HG03378 (cell line): ENCODE data around the gene ESPNL.

ENCODE experiments used
- ATAC-seq: cut with Tn5 transposase; IDR thresholded peaks from one replicate; pipeline ENCODE4 v1.9.1; 2021; ENCODE audit warnings: mild to moderate bottlenecking, moderate library complexity; ENCODE audit not compliant: unreplicated experiment

Gene ESPNL

GRCh38 chr2:238140040-238140439 lies 39.9 kb downstream of the ESPNL start:
- no peak for ATAC-seq

- ATAC-seq = no peak
These were observed 40.8 kb downstream of the ESPNL start for GRCh38 chr2:238140721-238141540.

GRCh38 chr2:238141541-238142318 lies 41.6 kb downstream of the ESPNL start:
- no peak for ATAC-seq

DNA sequence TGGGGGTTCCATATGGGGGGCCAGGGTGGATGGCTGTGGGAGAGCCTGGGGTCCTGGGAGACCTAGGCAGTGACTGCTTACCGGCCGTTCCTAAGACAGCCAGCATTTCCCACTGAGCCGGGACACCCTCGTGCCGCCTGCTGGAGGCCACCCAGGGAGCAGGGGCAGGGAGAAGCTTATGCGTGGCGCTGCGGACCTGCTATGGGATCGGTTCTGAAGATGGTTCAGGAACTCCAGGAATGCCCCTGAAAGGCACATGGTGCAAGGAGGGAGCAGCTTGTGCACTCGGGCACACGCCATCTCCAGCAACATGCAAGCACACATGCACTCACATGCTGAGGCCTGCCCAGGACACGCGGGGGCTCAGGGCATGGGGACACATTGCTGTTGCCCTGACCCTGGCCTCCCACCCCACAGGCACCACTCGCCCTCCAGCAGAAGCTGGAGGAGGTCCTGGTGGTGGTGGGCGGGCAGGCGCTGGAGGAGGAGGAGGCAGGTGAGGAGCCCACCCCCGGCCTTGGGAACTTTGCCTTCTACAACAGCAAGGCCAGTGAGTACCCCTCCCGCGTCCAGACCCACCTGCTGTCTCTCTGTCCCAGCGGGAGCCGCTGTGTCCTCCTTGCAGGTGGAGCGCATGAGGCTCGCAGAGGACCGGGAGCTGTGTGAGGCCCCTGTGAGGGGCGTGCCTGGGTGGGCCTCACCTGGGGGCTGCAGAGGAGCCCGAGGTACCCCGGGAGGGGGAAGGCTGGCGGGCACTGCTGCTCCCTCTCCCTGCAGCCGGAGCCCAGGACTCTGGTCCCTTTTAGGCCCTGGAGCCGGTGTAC lies 42.5 kb downstream of the ESPNL start:
- ATAC-seq = no peak

DNA sequence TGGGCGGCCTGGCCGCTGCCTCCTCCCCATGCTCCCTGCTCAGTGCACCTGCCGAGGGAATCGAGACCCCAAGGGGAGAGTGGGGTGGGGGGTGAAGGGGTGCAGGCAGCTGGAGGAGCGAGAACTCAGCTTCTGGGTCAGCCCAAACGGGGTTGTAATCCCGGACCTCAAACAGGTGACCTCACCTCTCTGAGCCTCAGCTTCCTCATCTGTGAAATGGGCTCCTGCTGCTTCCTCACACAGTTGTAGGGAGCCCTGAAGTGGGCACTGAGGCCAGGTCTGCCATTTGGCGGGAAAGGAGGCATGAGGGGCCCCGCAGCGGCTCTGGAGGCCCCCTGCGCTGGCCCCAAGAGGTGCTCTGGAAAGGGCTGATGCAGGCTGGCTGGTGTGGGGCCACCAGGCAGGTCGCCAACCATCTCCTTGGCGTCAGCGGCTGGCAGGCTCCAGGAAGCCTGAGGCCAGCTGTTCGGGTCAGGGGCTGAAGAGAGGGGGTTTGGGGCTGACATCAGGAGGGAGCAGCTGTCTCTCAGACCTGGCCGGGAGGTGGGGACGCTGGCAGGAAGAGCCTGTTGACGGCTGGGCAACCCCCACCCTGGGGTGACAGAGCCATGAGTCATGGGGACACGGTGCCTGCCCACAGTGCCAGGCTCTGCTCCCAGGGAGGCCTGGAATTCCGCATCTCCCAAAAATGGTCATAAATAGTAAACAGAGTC lies 43.3 kb downstream of the ESPNL start:
- no peak for ATAC-seq

- no peak for ATAC-seq
These were observed 44.1 kb downstream of the ESPNL start for GRCh38 chr2:238144262-238144661.

- ATAC-seq = no peak
These were observed 44.9 kb downstream of the ESPNL start for GRCh38 chr2:238145046-238145445.

GRCh38 chr2:238145851-238146250 lies 45.7 kb downstream of the ESPNL start:
- no peak for ATAC-seq

- no peak for ATAC-seq
These were observed 46.9 kb downstream of the ESPNL start for GRCh38 chr2:238146884-238147544.

DNA sequence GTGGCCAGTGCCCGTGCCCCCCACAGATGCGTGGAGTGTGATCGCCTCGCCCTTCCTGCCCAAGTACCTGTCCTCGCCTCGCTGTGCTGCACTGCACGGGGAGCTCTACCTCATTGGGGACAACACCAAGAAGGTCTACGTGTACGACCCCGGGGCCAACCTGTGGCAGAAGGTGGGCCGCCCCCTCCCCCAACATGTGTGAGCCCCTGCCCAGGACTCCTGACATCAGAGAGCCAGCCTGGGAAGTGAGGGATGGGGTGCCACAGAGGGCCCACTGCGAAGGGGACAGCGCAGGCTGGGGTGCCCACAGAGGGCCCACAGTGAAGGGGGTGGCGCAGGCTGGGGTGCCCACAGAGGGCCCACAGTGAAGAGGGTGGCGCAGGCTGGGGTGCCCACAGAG lies 48.8 kb downstream of the ESPNL start:
- ATAC-seq = no peak

- no peak for ATAC-seq
These were observed 49.9 kb downstream of the ESPNL start for GRCh38 chr2:238149841-238150572.

DNA sequence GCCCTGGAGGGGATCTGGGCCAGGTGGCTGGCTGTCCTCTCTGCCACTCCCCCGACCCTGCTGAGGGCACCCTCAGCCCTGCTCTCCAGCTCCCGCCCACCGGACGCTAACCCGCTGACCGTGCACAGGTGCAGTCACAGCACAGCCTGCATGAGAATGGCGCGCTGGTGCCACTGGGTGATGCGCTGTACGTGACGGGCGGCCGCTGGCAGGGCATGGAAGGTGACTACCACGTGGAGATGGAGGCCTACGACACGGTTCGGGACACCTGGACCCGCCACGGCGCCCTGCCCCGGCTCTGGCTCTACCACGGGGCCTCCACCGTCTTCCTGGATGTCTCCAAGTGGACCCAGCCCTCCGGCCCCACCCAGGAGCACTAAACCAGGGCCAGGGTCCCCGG lies 50.5 kb downstream of the ESPNL start:
- ATAC-seq = no peak

DNA sequence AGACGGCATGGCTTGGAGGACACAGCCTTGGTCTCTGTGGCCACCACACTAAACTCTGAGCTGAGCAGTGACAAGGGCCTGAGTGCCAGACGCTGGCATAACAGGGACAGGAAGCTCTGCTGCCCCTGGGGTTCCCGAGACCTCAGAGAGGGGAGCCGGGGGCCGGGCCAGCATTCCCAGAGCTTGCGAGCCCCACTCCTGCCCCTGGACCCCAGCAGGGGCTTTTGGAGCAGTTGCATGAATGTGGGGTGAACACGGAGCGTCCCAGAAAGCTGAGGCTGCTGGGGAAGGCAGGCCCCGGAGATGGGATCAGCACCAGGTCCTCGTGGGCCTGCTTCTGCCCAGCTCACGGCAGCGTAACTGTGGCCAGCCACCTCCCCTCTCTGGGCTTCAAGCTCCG lies 51.1 kb downstream of the ESPNL start:
- ATAC-seq = no peak

DNA sequence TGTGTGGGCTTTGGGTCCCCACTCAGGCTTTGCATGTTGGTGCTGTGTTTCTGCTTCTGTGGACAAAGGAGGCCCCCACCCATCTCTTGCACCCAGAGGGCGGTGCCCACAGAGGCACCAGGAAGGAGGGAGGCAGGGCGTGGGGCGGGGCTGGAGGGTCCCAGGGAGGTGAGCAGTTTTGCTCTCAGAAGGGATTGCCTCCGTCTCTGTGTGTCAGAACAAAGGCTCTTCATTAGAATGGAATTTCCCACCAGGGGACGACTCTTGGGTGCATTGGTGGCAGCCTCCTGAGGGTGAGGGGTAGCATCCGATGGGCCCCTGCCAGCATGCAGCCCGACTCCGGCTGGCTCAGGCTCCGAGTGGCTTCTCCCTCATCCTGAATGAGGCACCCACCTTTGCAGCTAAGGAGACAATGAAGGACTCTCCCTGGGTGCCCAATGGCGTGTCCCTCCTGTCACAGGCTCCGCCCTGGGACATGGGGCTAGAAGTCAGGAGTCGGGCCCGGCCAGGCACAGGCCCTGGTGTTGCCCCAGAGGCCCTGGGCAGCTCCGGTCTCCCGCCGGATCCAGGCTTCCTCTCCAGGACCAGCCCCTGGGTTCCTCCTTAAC lies 51.6 kb downstream of the ESPNL start:
- no peak for ATAC-seq

- ATAC-seq = no peak
These were observed 52.9 kb downstream of the ESPNL start for GRCh38 chr2:238152771-238153688.

DNA sequence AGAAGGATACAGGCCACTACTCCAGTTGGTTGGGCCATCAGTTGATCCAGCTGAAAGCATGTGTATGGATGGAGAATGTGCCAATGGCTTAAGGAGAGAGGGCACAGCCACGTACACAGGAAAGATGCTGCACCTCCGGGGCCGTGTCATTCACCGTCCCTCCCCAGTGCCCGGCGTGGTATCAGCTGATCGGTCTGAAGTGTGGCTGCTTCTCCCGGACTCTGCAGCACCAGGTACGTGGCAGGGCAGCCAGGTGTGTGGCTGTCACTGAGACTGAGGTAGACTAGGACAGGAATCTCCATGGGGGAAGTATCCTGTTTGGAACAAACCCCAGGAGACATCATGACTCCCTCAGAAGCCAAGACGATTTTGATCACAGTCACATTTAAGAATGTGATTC lies 54.4 kb downstream of the ESPNL start:
- ATAC-seq = no peak

GRCh38 chr2:238155051-238155760 lies 55.1 kb downstream of the ESPNL start:
- ATAC-seq = no peak
